Panc1 (cell line): ENCODE measurements around the gene CC2D1A. TPM values are rescaled to one million over a fixed set of nuclear protein-coding genes. Genes with fewer than 3 reads are reported as not detected.

Source experiments
- ATAC-seq: fragments of 200-7000 bp; cut with Tn5 transposase; 2 replicates; pipeline ENCODE4 v1.9.1; 2020; ENCODE audit warnings: mild to moderate bottlenecking, moderate library complexity
- BruUV-seq: library from RNA; stranded (reverse); fragments of 400-500 nt; replicated peaks from 2 replicates; lab custom pipeline; 2021; lab: Mats Ljungman, UMichigan
- CTCF ChIA-PET: fragments of 300-600 bp; sonication (Branson Sonifier 250); formaldehyde crosslinking; loops from one replicate; lab custom pipeline; 2022; ENCODE audit warnings: antibody characterized with exemption; lab: Charles Lee
- POLR2A ChIA-PET: fragments of 300-600 bp; sonication (Branson Sonifier 250); formaldehyde crosslinking; loops from one replicate; lab custom pipeline; 2022; ENCODE audit warnings: antibody characterized with exemption; lab: Charles Lee
- DNase-seq: peaks from one replicate; pipeline ENCODE4 v3.0.0-alpha.2; 2010; ENCODE audit warnings: low read depth, low spot score
- H3K27ac ChIP-seq: 2 replicates; pipeline ENCODE4 v1.5.1; 2011; ENCODE audit warnings: mild to moderate bottlenecking, low read length, inconsistent platforms
- H3K27me3 ChIP-seq: fragments of 200-500 bp; sonication (Bioruptor generic); 2 replicates; pipeline ENCODE4 v1.6.0; 2014; ENCODE audit warnings: low read length, inconsistent platforms; ENCODE audit not compliant: control insufficient read depth, insufficient read depth
- H3K36me3 ChIP-seq: fragments of 200-500 bp; sonication (Bioruptor generic); 2 replicates; pipeline ENCODE4 v1.5.1; 2014; ENCODE audit warnings: inconsistent platforms, mild to moderate bottlenecking, low read length, moderate library complexity; ENCODE audit not compliant: control insufficient read depth, insufficient read depth
- H3K4me1 ChIP-seq: 2 replicates; pipeline ENCODE4 v1.5.1; 2011; ENCODE audit warnings: inconsistent platforms, mild to moderate bottlenecking, low read length, moderate library complexity; ENCODE audit not compliant: control insufficient read depth, insufficient read depth
- H3K4me3 ChIP-seq, 2 experiments: 2 replicates each; pipeline ENCODE4 v1.5.1; 2011 to 2012; ENCODE audit warnings: low read depth in 2 of 2, low read length in 2 of 2, mild to moderate bottlenecking in 2 of 2, inconsistent platforms in 1 of 2, moderate library complexity in 1 of 2
- H3K9me3 ChIP-seq: fragments of 200-500 bp; sonication (Bioruptor generic); 2 replicates; pipeline ENCODE4 v1.5.1; 2014; ENCODE audit warnings: low read depth, mild to moderate bottlenecking, inconsistent platforms, low read length, moderate library complexity; ENCODE audit not compliant: control insufficient read depth, insufficient read depth
- CTCF ChIP-seq: fragments of 450-650 bp; IDR thresholded peaks from 2 replicates; pipeline ENCODE4 v1.5.1; 2017; ENCODE audit warnings: mild to moderate bottlenecking
- POLR2AphosphoS5 ChIP-seq: IDR thresholded peaks from 2 replicates; pipeline ENCODE4 v1.6.1; 2012; ENCODE audit warnings: mild to moderate bottlenecking, low read depth, low read length, moderate library complexity
- SIN3A ChIP-seq: IDR thresholded peaks from 2 replicates; pipeline ENCODE4 v1.6.1; 2012; ENCODE audit warnings: low read depth, mild to moderate bottlenecking, low read length, moderate library complexity, borderline replicate concordance; ENCODE audit not compliant: insufficient read depth
- TCF7L2 ChIP-seq: IDR thresholded peaks from 2 replicates; pipeline ENCODE4 v1.6.1; 2011; ENCODE audit warnings: mild to moderate bottlenecking, low read depth, low read length, inconsistent platforms
- in situ Hi-C: cut with HindIII; loops from 2 replicates; pipeline ENCODE4 v1.10.0; 2016; ENCODE audit warnings: low sequenced_read_pairs, low pct_unique_long_range_greater_than_20kb
- intact Hi-C: fragments of 100-400 bp; cut with micrococcal nuclease; formaldehyde crosslinking; loops from one replicate; pipeline ENCODE4 v1.10.0; 2022; ENCODE audit not compliant: unreplicated experiment
- total RNA-seq: library from RNA; stranded (reverse); gene quantifications from one replicate; pipeline ENCODE4 v1.2.1, GENCODE V29; 2021; ENCODE audit not compliant: unreplicated experiment
- TF ChIP-seq, protein P1 (sequence below), 2 experiments: IDR thresholded peaks; 2 replicates each; pipeline ENCODE4 v1.6.1; 2011 to 2012; ENCODE audit warnings: low read depth in 2 of 2, control low read depth in 1 of 2, low read length in 1 of 2, mild to moderate bottlenecking in 1 of 2, moderate library complexity in 1 of 2; ENCODE audit not compliant: insufficient read depth in 1 of 2

The CC2D1A gene
- total RNA-seq, 1 experiment from 2014 or later, result 28.0 TPM

DNA sequence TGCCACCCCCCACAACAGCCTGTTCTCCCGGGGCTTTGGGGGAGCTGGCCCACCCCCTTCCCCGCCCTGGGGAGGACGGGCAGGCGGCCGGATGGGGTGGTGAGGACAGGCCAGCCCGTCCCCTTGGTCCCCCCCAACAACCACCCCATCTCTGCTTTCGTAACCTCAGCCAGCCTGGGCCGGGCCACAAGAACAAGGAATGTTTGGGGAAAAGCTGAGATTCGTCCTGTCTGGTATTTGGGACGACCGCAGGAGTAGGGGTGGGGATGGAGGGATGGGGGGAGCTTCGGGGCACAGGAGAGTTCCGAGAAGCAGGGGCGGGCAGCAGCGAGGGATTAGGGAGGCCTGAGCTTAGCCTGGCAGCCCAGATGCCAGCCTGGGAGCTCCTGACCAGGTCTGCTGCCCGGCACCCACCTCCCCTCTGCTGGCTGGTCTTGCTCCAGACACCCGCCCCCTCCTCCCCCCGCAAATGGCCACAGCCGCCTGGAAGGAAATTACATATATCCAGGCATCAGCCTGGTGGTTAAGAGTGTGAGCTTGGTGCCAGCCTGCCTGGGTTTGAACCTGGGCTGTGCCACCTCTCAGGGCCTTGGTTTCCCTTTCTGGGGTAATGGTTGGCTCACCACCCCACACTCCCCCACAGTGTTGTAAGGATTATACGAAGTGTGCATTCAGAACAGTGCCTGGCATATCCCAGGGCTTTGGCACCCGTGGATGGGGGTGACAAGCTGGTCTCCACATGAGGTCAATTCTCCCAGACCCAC is 32.5 kb downstream of the CC2D1A start, which contains the start of gene PODNL1:
Gene PODNL1 (minus strand): TSS at position 117 of the 764 bp plus-strand sequence. CDS start 236 bp downstream, outside the sequence.
- in situ Hi-C loops, result no loop called here
- ChIA-PET POLR2A (no interaction called here), CTCF (no interaction called here)
- BruUV-seq, result no TSS peak
- DNase-seq (no peak), ATAC-seq (peak; percentile 24)
- no peaks in the 10 kb centered on the region for H3K9me3 ChIP-seq
- H3K27me3 ChIP-seq, result no peaks in the 10 kb centered on the region
- intact Hi-C loops, result no loop called here
- no peak within 1 kb of the TSS for H3K27ac ChIP-seq
- H3K4me1 ChIP-seq, result peaks cover 5% of the 10 kb centered on the region
- no peak for TF ChIP-seq TCF7L2
- no peak for TF ChIP-seq POLR2AphosphoS5
- no peak for TF ChIP-seq CTCF
- TF ChIP-seq, protein P1, sequence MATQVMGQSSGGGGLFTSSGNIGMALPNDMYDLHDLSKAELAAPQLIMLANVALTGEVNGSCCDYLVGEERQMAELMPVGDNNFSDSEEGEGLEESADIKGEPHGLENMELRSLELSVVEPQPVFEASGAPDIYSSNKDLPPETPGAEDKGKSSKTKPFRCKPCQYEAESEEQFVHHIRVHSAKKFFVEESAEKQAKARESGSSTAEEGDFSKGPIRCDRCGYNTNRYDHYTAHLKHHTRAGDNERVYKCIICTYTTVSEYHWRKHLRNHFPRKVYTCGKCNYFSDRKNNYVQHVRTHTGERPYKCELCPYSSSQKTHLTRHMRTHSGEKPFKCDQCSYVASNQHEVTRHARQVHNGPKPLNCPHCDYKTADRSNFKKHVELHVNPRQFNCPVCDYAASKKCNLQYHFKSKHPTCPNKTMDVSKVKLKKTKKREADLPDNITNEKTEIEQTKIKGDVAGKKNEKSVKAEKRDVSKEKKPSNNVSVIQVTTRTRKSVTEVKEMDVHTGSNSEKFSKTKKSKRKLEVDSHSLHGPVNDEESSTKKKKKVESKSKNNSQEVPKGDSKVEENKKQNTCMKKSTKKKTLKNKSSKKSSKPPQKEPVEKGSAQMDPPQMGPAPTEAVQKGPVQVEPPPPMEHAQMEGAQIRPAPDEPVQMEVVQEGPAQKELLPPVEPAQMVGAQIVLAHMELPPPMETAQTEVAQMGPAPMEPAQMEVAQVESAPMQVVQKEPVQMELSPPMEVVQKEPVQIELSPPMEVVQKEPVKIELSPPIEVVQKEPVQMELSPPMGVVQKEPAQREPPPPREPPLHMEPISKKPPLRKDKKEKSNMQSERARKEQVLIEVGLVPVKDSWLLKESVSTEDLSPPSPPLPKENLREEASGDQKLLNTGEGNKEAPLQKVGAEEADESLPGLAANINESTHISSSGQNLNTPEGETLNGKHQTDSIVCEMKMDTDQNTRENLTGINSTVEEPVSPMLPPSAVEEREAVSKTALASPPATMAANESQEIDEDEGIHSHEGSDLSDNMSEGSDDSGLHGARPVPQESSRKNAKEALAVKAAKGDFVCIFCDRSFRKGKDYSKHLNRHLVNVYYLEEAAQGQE (IDR thresholded peaks at IDR 0.05; ENCODE audit: insufficient read depth in 1 of 2, low read depth in 2 of 2, low read length in 1 of 2), result no peak
- no peak for TF ChIP-seq SIN3A
- no peaks in the 10 kb centered on the region for H3K36me3 ChIP-seq
- peak within 1 kb of the TSS in 1 of 2 experiments; percentile 32; a peak in 2 of 4 replicates for H3K4me3 ChIP-seq

DNA sequence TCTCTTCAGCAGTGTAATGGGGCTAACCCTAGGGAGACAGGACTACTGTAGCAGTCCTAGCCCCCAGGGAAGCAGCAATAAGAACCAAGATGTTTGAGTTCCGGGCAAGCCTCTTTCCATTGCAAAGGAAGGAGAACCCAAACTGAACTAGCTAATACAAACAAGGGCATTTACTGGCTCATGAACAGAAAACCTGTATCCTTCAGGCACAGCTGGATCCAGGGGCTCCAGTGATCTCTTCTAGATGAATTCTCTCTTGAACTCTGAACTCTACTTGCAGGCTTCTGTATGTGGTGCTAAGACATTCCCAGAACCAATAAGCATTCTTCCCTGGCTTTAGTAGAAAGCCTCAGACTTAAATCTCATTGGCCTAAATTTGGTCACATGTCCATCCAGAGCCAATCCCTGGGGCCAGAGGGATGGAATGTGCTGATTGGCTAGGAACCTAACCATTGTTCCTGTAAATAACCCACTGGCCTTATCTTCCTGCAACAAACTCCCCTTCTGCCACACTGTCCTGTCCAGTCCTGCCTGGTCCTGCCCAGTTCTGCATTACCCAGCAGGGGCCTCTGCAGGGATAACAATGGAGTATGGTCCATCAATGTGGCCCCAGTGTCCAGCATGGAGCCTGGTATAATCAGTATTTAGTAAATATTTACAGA is 36.2 kb downstream of the CC2D1A start:
- H3K27me3 ChIP-seq, result no peaks in the 10 kb centered on the region
- no peaks in the 10 kb centered on the region for H3K9me3 ChIP-seq
- in situ Hi-C loops (no loop called here), intact Hi-C loops (no loop called here)
- peaks cover 5% of the 10 kb centered on the region; the same call in 1 of the 2 replicates for H3K4me1 ChIP-seq
- H3K27ac ChIP-seq, result no peak overlapping the region
- ATAC-seq, result no peak
- BruUV-seq, result no TSS peak
- ChIA-PET CTCF (no interaction called here), POLR2A (no interaction called here)
- no peak overlapping the region for H3K4me3 ChIP-seq
- DNase-seq, result no peak
- TF ChIP-seq SIN3A, result no peak
- no peak for TF ChIP-seq TCF7L2
- no peak for TF ChIP-seq CTCF
- no peaks in the 10 kb centered on the region for H3K36me3 ChIP-seq
